Heart right ventricle (tissue), 16 donors: ENCODE measurements around the gene AKAP13. TPM values are rescaled to one million over a fixed set of nuclear protein-coding genes. Genes with fewer than 3 reads are reported as not detected.
A peak's percentile ranks its signal among the peaks of the same experiment; 100 is the strongest.

ENCODE experiments used
- ATAC-seq, 8 donors: fragments of 200-7000 bp; cut with Tn5 transposase; one replicate each; pipeline ENCODE4 v1.9.1; 2020; ENCODE audit warnings: mild to moderate bottlenecking in 8 of 8, moderate library complexity in 8 of 8, moderate number of reproducible peaks in 1 of 8
- DNase-seq, 2 donors: peaks; one replicate each; pipeline ENCODE4 v3.0.0-alpha.2; 2020
- H3K27ac ChIP-seq, 10 donors: fragments of 200-600 bp; sonication (generic) in 2 of 10; one replicate each; pipeline versions ENCODE4 v1.5.0 to v1.8.0; 2020 to 2022; ENCODE audit warnings: mild to moderate bottlenecking in 3 of 10
- H3K27me3 ChIP-seq, 7 donors: fragments of 200-600 bp; one replicate each; pipeline ENCODE4 v1.8.0; 2021 to 2022; ENCODE audit warnings: mild to moderate bottlenecking in 2 of 7
- H3K36me3 ChIP-seq, 9 donors: fragments of 200-600 bp; sonication (generic) in 1 of 9; one replicate each; pipeline versions ENCODE4 v1.5.0 to v1.8.0; 2020 to 2022; ENCODE audit warnings: mild to moderate bottlenecking in 2 of 9
- H3K4me1 ChIP-seq, 9 donors: fragments of 200-600 bp; sonication (generic) in 1 of 9; one replicate each; pipeline versions ENCODE4 v1.5.0 to v1.8.0; 2020 to 2022; ENCODE audit warnings: mild to moderate bottlenecking in 4 of 9
- H3K4me3 ChIP-seq, 10 donors: fragments of 200-600 bp; sonication (generic) in 2 of 10; one replicate each; pipeline versions ENCODE4 v1.5.0 to v1.8.0; 2020 to 2022; ENCODE audit warnings: mild to moderate bottlenecking in 7 of 10, moderate library complexity in 2 of 10
- H3K9me3 ChIP-seq, 11 donors: fragments of 200-600 bp in 10 of 11; sonication (generic) in 2 of 11; one replicate each; pipeline versions ENCODE4 v1.5.0 to v1.8.0; 2013 to 2022; ENCODE audit warnings: mild to moderate bottlenecking in 2 of 11, control low read depth in 1 of 11, moderate library complexity in 1 of 11
- WGBS, 2 donors: extraction: QIAGEN DNeasy Blood & Tissue Kit; methylation state at CpG; one replicate each; pipeline ENCODE4 v1.1.7; 2013; ENCODE audit warnings: inconsistent platforms in 1 of 2; 5-methylcytosine and 5-hydroxymethylcytosine counted together
- intact Hi-C, 10 donors: fragments of 100-400 bp; cut with DNase I; formaldehyde crosslinking; loops; one replicate each; pipeline versions ENCODE4 v1.11.1 to v1.14.2; 2022
- polyA plus RNA-seq, 2 donors: library from polyadenylated mRNA; stranded (reverse); fragments of 200-250 nt; gene quantifications; one replicate each; pipeline ENCODE4 v1.2.3, GENCODE V29; 2013
- total RNA-seq, 10 donors: library from RNA; stranded (reverse); fragmentation: NEBNext Ultra II Directional in 3 of 10; extraction: Animal tissue kit (Norgen Biotek cat#: 25700) in 3 of 10; gene quantifications; one replicate each; pipeline versions ENCODE4 v1.2.1 to v1.2.4, GENCODE V29; 2021 to 2023
- TF ChIP-seq, protein P1 (sequence below), 9 donors: fragments of 200-600 bp; sonication (generic) in 2 of 9; IDR thresholded peaks; one replicate each; pipeline versions ENCODE4 v1.5.0 to v1.8.0; 2021 to 2022; ENCODE audit warnings: antibody characterized with exemption in 9 of 9, mild to moderate bottlenecking in 5 of 9, moderate library complexity in 1 of 9
- donor health status: Arrhythmogenic right ventricular cardiomyopathy.
- donor health status: ischemic (EF 13 %, LVEDD 7.1; RV severe dilation, severe dysfunction).
- donor health status: healthy with polysubstance abuse.
- donor health status: DM: no; HTN: yes; CAD: no.
- donor health status: DM: no; HTN: no; CAD: no.
- donor health status: ischemic (EF 25% LVEDD 6.9; RV normal size, moderate dysfunction).
- donor health status: ischemic (EF 25% LVEDD 5.7; RV mildly dilated, moderate dysfunction).
- donor health status: healthy.
- donor health status: DM: yes; HTN: yes; CAD: no.
- donor health status: Ischemic cardiomyopathy.
- donor health status: ischemic (EF 35%, LVEDD 5.7; RV mildly dilated, moderate dysfunction).
- donor health status: nonischemic (EF 11% LVEDD 7.7; RV severe dilation, severe dysfunction).
- donor health status: DM: yes; HTN: yes; CAD: no.
- donor health status: PGD.
- donor health status: ischemic (EF 29% LVEDD 5.4; RV normal size, mild dysfunction).
- donor health status: nonischemic (EF 23%, LVEDD 6.1; RV moderate dilation, normal function).

The AKAP13 gene
- total and polyA plus RNA-seq, 12 donors: 89.3 to 645 (median 480) TPM

DNA sequence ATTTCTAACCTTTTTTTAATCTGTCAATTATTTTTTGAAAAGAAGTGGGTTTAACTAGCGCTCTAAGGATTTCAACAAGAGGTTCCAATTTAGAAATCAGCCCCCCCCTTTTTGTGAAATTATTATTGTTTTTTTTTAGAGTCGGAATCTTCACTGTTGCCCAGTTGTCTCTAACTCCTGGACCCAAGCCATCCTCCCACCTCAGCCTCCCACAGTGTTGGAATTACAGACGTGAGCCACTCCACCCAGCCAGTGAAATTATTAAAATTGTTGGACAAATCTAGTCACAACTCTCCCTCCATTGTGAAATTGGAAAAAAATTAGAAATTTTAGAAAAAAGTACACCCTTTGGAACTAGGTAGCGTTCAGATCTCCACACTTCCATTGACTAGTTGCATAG lies 2.5 kb downstream of the AKAP13 start:
- peaks cover 0 to 15% (median 0%) of the 10 kb centered on the region in 9 donors for H3K36me3 ChIP-seq
- no peaks in the 10 kb centered on the region for H3K27me3 ChIP-seq
- peak overlapping the region; percentile 80 to 97 (median 92) for H3K4me3 ChIP-seq
- TF ChIP-seq, protein P1, sequence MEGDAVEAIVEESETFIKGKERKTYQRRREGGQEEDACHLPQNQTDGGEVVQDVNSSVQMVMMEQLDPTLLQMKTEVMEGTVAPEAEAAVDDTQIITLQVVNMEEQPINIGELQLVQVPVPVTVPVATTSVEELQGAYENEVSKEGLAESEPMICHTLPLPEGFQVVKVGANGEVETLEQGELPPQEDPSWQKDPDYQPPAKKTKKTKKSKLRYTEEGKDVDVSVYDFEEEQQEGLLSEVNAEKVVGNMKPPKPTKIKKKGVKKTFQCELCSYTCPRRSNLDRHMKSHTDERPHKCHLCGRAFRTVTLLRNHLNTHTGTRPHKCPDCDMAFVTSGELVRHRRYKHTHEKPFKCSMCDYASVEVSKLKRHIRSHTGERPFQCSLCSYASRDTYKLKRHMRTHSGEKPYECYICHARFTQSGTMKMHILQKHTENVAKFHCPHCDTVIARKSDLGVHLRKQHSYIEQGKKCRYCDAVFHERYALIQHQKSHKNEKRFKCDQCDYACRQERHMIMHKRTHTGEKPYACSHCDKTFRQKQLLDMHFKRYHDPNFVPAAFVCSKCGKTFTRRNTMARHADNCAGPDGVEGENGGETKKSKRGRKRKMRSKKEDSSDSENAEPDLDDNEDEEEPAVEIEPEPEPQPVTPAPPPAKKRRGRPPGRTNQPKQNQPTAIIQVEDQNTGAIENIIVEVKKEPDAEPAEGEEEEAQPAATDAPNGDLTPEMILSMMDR (IDR thresholded peaks at IDR 0.05): no peak
- DNase-seq (no peak), ATAC-seq (no peak)
- 32 to 60% methylated on average over 4 of the region's 4 CpGs for WGBS, 2 donors
- no peaks in the 10 kb centered on the region for H3K9me3 ChIP-seq
- H3K27ac ChIP-seq: peak overlapping the region in 9 of 10 donors; percentile 13 to 96 (median 95)
- intact Hi-C loops: loop anchor here in 3 of 10 donors (5.0 to 10.0 kb wide), 3 partner anchors 46 to 92 kb away; no protein-coding TSS in a partner anchor
- peaks cover 0 to 56% (median 37%) of the 10 kb centered on the region in 9 donors for H3K4me1 ChIP-seq

DNA sequence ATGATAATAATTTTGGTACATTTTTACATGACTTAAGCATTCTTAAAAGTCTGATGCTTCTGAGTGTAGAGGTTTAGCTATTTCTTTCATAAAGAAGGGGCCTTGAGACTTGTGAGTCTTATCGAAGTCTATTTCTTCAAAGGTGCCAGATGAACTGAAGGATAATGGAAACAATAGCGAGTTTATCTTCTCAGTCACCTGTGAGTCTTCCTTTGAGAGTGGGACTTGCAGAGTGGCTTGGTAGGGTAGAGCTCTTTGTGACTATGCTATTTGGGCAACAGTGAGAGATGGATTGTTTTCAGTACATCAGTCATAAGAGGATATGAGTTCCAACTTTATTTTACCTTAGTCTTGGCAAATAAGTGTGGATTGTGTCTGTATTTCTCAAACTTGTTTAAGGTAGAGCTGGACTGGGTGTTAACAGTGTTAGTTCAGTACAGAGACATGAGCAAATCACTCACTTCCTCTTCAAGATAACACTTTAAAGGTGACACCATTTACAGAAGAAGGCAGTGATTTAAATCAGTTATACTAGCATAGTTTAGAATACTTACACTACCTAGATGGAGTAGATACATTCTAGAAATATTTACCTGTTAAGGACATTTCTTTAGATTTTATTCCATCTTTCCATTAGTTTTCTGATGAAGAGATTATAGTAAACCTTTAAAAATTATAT lies 3.2 kb downstream of the AKAP13 start:
- Histone ChIP-seq H3K4me3 (peak overlapping the region in 7 of 10 donors; percentile 85 to 94 (median 92)), H3K4me1 (peaks cover 0 to 63% (median 41%) of the 10 kb centered on the region in 9 donors), H3K27ac (peak overlapping the region in 7 of 10 donors; percentile 94 to 96 (median 95)), H3K9me3 (no peaks in the 10 kb centered on the region), H3K36me3 (peaks cover 0 to 15% (median 0%) of the 10 kb centered on the region in 9 donors), H3K27me3 (no peaks in the 10 kb centered on the region)
- intact Hi-C loops: loop anchor here in 3 of 10 donors (5.0 to 10.0 kb wide), 3 partner anchors 46 to 91 kb away; no protein-coding TSS in a partner anchor
- DNase-seq (no peak), ATAC-seq (no peak)
- 31 to 65% methylated on average over 2 of the region's 2 CpGs for WGBS, 2 donors
- TF ChIP-seq, protein P1 (IDR thresholded peaks at IDR 0.05): no peak

DNA sequence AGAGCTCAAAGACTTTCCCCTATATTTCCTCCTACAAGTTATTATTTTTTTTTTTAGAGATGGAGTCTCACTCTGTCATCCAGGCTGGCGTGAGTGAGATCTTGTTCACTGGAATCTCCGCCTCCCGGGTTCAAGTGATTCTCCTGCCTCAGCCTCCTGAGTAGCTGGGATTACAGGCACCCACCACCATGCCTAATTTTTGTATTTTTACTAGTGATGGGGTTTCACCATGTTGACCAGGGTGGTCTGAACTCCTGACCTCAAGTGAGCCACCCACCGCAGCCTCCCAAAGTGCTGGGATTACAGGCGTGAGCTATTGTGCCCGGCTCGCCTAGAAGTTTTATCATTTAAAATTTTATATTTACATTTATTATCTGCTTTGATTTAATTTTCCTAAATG lies 5.9 kb downstream of the AKAP13 start:
- no peak for ATAC-seq
- Histone ChIP-seq H3K9me3 (no peaks in the 10 kb centered on the region), H3K36me3 (peaks cover 0 to 15% (median 0%) of the 10 kb centered on the region in 9 donors), H3K4me1 (peaks cover 3 to 82% (median 57%) of the 10 kb centered on the region in 9 donors), H3K4me3 (no peak overlapping the region), H3K27me3 (no peaks in the 10 kb centered on the region), H3K27ac (peak overlapping the region in 1 of 10 donors; percentile 52)
- intact Hi-C loops: loop anchor here in 1 of 10 donors (10.0 kb wide), 1 partner anchor 89 kb away; no protein-coding TSS in a partner anchor
- TF ChIP-seq, protein P1 (IDR thresholded peaks at IDR 0.05): no peak
- 59 to 79% methylated on average over 7 of the region's 7 CpGs for WGBS, 2 donors
- no peak for DNase-seq

DNA sequence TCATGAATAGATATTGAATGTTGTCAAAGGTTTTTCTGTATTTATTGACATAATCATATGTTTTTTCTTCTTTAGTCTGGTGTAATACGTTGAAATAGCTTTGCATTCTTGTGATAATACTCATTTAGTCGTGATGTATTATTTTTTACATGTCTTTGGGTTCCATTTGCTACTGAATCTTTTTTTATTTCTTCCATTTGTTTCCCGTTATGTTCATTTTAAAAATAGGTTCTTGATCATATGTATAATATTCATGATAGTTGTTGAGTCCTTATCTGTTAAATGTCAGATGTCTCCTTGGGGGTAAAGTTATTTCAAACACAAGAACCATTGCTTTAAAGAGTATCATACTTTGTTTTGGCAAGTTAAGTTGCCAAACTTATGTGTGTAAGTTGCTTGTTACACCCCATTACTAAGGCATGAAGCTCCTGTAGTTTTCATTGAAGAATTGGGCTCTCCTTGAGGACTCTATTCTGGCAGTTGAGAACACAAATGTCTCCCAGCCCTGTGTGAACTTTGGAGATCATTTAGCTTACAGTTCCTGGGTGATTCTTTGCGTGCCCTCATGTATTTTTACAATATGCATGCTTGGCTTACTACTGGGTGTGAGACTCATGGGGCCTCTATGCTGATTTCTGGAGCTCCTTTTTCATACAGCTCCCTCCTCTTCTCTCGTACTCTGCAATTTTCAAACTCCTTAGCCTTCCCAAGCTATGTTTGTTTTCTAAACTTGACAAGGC lies 8.3 kb downstream of the AKAP13 start:
- TF ChIP-seq, protein P1 (IDR thresholded peaks at IDR 0.05): no peak
- WGBS, 2 donors: 38 to 62% methylated on average over 5 of the region's 5 CpGs
- H3K27me3 ChIP-seq: no peaks in the 10 kb centered on the region
- H3K4me3 ChIP-seq: no peak overlapping the region
- peak in 3 of 8 donors; percentile 11 to 20 (median 13) for ATAC-seq
- H3K27ac ChIP-seq: peak overlapping the region in 5 of 10 donors; percentile 33 to 59 (median 45)
- peaks cover 0 to 19% (median 0%) of the 10 kb centered on the region in 9 donors for H3K36me3 ChIP-seq
- intact Hi-C loops: loop anchor here in 1 of 10 donors (10.0 kb wide), 1 partner anchor 86 kb away; no protein-coding TSS in a partner anchor
- no peak for DNase-seq
- no peaks in the 10 kb centered on the region for H3K9me3 ChIP-seq
- peaks cover 3 to 90% (median 53%) of the 10 kb centered on the region in 9 donors for H3K4me1 ChIP-seq
